NCI-H1930 (cell line): ENCODE measurements around the gene C22orf15.

Experiments used
- DNase-seq, 2 experiments: peaks; one replicate each; lab custom pipeline; 2025; lab: John Stamatoyannopoulos, UW

Gene C22orf15

DNA sequence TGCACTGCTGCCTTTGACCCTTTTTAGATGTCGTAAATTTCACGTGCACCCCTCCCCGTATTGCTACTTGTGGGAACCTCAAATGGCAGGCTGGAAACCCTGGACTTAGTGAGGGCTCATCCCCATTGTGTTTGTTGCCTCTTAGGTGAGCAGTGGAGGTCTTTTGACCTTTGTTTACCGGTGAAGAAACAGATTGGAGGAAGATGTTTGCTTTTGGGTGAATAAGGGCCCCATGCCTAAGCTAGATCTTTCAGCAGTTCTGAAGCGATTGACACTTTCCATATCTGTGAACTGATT lies 24.8 kb downstream of the C22orf15 start:
- no peak for DNase-seq

DNA sequence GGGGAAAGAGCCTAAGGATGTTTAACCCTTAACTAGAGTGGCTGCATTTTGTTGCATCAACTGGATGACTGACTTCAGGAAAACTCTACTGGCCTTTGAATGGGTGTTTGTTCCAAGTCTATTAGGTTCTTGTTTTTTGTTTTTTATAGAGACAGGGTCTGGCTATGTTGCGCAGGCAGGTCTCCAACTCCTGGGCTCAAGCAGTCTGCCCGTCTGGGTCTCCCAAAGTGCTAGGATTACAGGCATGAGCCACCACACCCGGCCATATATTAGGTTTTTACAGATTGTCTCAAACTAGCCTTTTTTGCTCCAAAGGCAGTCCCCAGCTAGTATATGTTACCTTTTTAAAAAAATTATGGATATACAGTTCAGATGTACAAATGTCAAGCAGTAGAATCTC lies 25.1 kb downstream of the C22orf15 start:
- DNase-seq: no peak

DNA sequence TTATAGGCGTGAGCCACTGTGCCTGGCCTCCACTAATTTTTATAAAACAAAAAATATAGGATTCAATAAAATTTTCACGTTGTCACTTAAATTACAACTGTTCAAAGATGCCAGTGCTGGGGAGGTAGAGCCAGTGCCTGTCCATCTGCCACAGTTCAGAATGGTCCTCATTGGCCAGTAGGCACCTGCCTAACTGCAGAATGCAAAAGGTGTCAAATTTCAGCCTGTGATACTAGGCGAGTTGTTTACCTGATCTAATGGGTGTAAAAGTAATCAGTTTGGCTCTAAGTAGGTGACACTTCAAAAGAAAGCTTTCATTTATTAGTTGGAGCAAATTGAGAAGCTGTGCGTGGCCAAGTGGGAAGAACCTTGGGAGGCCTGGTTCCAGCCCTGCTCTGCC lies 26.3 kb downstream of the C22orf15 start:
- DNase-seq: no peak

DNA sequence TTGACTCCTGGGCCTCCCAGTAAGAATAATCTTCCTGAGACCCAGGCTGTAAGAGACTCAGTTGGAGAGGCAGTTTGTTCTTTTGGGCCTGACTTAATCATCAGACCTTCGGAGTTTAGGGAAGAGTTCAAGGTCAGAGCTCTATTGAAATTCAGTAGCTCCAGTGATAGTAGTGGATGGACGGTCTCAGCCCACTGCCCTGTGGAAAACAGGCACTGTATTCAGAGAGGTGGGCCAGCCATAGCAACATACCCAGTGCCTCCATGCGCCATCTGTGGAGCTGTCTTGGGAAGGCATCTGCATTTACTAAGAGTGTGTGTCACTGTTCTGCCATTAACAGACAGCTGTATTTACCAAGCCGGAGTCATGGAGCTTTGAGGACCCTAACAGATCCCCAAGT lies 26.8 kb downstream of the C22orf15 start:
- no peak for DNase-seq

DNA sequence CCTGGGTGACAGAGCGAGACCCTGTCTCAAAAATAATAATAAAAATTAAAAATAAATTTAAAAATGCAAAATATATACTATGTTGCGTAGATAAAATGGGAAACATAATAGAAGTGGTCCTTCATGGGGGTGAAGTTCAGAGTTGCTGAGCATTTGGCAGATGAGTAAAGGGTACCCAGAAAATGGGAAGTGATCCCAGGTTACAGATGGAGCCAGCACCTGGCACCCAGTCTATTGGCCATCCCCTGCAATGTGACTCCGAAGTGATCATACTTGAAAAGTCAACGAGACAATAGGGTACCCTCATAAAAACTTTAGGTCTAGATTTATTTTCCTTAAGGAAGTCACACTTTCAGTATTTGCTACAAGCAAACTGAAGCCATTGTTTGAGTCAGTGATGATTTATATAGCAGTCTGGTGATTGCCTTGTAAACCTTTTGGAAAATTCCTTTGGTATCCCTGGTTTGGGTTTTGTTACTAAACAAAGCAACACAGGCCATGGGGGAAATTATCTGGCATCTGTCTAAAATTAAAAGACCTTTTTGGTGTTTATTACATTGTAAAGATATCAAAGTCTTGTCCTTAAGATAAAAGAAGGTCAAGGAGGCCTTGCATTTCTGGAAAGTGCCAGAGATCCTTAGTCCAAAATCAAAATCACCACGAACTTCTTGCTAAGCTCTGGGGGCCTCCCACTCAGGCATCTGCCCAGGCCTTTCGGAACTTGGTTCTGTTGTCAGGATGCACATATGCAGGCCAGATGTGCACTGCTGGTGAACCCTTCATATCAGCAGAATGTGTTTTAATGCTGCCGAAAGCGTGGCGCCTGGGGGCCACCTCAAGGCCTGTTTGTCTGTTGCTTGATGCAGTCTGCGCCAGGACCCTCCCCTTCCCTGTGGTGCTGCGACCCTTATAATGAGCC lies 28.3 kb downstream of the C22orf15 start:
- no peak for DNase-seq

DNA sequence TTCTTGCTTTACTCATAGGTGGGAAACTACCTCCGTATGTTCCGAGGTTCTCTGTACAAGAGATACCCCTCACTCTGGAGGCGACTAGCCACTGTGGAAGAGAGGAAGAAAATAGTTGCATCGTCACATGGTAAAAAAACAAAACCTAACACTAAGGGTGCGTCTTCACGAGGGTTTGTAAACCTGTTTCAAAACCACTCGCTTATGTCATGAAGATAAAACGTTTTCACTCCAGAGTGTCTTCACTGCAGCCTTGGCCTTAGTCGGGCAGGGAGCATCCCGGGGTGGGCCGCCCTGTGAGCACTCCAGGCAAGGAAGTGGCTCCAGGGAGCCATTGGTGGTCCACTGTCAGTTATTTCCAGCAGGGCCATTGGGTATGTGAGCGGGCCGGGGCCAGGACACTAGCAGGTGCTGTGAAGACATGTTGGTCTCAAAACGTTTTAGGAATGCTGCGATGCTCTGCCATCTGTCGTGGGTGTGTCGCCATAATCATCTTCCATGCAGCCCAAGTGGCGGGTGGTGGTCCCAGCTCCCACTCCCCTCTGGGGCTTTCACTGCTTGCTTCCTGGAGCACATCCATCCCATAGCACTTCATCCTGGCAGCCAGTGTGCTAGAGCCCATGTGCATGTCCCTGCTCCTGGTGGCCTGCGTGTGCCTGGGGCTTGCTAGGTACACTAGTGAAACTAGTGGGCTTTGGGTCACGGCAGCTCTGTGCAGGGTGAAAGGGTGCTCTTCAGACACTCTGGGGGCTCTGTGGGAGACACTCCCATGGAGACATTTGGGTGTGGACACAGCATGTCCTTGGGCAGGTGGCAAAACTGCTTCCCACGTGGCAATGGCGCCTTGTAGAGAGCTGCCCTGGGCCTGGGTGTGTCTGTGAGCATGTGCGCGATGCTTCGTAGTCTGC lies 29.2 kb downstream of the C22orf15 start:
- no peak for DNase-seq

DNA sequence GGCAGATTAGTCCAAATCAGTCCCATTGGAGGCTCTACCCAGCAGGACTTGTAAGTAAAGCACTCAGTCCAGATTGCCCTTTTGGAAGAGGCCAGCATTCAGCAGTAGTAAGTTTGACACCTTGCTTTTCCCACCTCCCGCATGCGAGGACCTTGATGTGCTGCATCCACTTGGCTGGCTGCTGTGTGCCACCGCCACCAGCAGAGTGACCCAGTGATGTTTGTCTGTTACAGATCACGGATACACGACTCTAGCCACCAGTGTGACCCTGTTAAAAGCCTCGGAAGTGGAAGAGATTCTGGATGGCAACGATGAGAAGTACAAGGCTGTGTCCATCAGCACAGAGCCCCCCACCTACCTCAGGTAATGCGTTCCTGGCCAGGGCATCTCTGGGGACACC lies 30.5 kb downstream of the C22orf15 start:
- DNase-seq: no peak

DNA sequence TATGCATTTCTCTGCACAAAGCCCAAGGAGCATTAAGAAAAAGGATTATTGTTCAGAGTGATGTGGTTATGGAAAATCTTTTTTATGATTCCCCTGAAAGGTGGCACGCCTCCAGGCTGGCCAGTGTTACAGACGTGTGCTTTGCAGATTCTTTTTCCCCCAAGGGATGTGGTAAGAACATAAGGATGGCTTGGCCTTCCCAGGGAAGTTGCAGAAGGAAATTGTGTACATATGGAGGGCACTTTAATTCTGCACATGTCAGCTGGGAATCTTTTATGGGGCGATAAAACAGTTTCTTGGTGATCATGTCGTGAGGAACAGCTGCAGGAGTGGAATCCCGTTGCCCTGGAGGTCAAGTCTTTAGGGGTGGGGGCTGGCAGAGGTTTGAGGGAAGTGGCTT lies 33.7 kb downstream of the C22orf15 start:
- DNase-seq: no peak

DNA sequence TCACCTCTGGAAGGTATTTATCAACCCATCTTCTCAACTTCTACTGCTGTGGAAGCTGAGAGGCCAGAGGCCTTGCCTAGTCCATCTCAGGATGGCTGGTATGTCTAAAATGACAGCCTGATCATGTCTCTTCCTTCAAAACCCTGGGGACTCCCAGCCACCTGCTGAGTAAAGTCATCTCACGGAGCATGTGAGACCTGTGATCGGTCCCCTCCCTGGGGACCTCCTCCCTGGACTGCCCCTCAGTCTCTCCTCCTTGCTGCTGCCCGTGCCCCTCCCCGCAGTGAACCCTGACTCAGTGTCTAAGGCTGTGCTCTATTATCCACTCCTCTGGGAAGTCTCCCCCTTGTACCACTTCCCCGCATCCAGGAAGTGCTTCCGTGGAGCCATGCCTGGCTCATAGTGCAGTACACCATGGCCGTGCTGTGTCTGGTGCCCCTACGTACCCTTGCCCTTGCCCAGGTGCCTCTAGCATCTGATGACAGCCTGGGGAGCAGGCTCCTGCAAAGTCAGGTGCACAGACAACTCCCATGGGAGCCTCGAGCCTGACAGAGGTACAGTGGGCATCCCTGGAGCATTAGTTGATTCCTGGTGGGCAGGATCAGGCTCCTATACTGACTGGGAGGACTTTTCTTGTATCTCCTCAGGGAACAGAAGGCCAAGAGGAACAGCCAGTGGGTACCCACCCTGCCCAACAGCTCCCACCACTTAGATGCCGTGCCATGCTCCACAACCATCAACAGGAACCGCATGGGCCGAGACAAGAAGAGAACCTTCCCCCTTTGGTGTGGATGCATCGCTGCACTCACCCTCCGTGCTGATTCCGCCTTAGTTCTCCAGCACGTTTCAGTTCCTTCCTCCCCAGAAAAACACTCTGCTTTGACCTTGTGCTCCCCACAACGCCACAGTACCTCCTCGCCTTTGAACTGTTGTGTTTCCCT lies 37.8 kb downstream of the C22orf15 start:
- DNase-seq: no peak

DNA sequence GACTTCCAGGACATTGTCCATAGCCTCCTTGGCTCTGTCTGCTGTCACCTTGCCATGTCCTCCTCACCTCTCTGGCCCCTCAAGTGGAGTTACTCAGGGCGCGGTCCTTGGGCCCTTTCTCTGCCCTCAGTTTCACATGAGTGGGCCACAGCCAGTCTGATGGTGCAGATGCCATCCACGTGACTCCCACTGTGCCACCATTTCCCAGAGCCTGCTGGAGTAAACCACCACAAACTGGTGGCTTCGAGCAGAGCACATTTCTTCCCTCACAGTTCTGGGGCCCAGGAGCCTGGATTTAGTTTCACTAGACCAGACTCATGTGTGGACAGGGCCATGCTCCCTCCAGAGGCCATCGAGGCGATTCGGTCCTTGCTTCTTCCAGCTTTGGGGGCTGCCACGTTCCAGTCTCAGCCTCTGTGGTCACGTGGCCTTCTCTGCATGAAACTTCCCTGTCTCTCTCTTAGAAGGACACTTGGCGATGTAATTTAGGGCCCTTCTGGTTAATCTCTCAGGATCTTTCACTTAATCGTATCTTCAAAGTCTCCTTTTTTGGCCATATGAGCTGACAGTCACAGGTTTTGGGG lies 38.5 kb downstream of the C22orf15 start:
- no peak for DNase-seq

DNA sequence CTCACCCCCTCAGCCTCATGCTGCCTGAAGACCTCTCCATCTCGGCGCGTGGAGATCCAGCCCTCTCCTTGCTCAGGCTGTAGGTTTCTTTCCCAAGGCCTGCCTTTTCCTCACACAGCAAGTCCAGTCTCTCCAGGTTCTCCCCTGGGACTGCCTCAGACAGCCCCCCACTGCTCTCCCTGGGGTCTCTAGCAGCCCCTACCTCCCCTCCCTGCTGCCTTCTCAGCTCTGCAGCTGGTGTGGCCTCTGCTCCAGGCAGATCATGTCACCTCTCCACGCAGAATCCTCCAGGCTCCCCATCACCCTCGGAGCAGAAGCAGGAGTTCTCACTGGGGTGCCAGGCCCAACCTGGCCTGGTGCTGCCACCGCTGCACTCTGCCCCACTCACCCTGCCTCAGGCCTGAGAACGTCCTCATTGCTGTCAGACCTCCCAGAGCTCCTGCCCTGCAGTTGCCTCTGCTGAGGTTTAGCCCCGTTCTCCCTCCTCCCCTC lies 39.1 kb downstream of the C22orf15 start:
- no peak for DNase-seq

DNA sequence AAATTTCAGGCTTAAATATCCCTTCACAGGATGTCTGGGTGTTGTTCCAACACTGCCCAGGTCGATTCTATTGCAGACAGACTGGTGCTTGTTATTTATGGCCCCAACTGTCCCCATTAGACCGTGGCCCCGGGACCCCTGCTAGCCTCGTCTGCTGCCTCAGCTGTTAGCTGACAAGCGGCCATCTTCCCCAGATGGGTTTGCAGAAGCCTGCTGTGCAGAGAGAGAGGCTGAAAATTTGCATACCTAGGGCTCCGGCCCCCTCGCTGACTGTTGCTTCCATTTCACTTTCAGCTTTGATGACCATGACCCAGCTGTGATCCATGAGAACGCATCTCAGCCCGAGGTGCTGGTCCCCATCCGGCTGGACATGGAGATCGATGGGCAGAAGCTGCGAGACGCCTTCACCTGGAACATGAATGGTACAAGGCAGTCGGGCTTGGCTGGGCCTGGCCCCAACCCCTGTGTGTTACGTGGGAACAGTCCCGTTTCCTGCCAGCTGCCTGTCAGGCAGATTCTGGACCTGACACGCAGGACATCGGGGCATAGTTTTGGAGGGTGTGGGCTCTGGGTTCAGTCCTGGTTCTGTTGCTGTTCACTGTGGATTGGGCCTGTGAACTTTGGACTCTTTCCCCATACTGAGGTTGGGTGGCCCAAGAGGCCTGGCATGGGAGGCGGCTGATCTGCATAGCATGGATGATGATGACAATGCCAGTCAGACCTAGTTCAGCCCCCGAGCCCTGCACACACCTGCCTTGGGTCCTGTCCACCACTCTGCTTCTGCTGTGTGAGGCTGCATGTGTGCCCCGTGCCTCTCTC lies 40.4 kb downstream of the C22orf15 start:
- no peak for DNase-seq

DNA sequence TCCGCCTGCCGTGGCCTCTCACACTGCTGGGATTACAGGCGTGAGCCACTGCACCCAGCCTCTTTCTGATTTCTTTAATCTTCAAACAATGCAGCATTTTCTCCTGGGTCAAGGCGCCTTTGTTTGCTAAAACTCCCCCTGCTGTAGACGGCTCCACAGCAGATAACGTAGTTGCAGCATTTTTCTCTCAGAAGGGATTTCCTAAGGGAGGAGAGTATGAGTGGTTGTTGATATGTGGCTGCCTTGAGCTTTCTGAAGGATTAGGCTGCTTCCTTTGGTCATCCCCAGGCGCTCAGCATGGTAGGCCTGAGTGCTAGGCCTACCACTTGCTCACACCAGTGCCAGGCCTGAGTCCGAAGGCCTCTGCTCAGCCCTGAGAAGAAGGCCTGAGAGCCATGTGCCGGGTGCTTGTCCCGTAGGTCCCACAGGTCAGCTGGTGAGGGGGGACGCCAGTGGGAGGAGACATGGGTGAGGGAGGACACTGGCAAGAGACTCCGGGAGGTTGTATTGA lies 42.0 kb downstream of the C22orf15 start:
- DNase-seq: no peak

DNA sequence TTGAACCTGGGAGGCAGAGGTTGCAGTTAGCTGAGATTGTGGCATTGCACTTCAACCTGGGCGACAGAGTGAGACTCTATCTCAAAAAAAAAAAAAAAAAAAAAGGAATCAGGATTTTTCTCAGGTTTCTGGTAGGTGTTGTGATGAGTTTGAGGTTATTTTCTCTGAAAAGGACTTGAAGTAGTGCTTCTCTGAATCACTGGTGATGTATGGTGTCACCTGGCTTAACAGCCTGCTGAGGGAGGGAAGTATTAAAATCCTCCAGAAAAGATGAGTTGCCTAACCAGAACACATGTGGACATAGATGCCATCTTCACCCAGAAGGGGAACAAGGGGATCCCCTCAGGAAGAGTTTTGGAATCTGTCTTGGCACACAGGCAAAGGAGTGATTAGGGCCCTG lies 44.0 kb downstream of the C22orf15 start:
- DNase-seq: no peak

DNA sequence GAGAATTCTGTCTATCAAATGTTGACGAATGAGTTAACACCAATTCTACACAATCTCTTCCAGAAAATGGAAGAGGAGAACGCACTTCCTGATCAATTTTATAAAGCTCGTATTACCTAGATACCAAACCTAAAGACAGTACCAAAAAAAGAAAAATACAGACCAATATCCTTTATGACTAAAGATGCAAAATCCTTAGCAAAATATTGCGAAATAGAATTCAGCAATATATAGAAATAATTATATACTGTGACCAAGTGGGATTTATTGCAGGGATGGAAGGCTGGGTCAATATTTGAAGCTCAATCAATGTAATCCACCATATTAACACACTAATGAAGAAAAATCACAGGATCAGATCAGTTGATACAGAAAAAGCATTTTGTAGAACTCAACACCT lies 49.6 kb downstream of the C22orf15 start:
- DNase-seq: no peak
